Measurements from ENCODE around the gene GNAS-AS1.

GRCh38 chr20:58826271-58826670, 24.4 kb downstream of the GNAS-AS1 start:
- TF ChIP-seq EZH2 (IDR thresholded peaks at IDR 0.05; ENCODE audit: borderline replicate concordance, insufficient read depth, low read depth, low read length, poor library complexity, severe bottlenecking) (no peak), CTCF (IDR thresholded peaks at IDR 0.05) (no peak)

Measured in B cell (primary cell).